GM23338 (cell line): ENCODE data around the gene TLR1. TPM values are rescaled to one million over a fixed set of nuclear protein-coding genes. Genes with fewer than 3 reads are reported as not detected.

Experiments
- ATAC-seq: fragments of 200-7000 bp; cut with Tn5 transposase; 3 replicates; pipeline ENCODE4 v1.9.1; 2020
- DNase-seq: peaks from one replicate; pipeline ENCODE4 v3.0.0-alpha.2; 2015; ENCODE audit warnings: low spot score
- H2AFZ ChIP-seq: fragments of 200-600 bp; sonication (generic); 2 replicates; pipeline ENCODE4 v1.8.0; 2016; ENCODE audit warnings: antibody characterized with exemption, mild to moderate bottlenecking, moderate library complexity
- H3F3A ChIP-seq: fragments of 200-600 bp; sonication (generic); replicated peaks from 2 replicates; pipeline ENCODE4 v1.8.0; 2017; ENCODE audit warnings: antibody characterized with exemption, mixed run types, low read depth
- H3K27ac ChIP-seq: fragments of 200-600 bp; sonication (generic); 2 replicates; pipeline ENCODE4 v1.6.1; 2016; ENCODE audit warnings: low read depth
- H3K27me3 ChIP-seq: fragments of 200-600 bp; sonication (generic); 2 replicates; pipeline ENCODE4 v1.8.0; 2016; ENCODE audit warnings: mild to moderate bottlenecking, mixed run types, moderate library complexity; ENCODE audit not compliant: insufficient read depth
- H3K36me3 ChIP-seq: fragments of 200-600 bp; sonication (generic); 2 replicates; pipeline ENCODE4 v1.8.0; 2016; ENCODE audit warnings: mild to moderate bottlenecking; ENCODE audit not compliant: insufficient read depth
- H3K4me1 ChIP-seq: fragments of 200-600 bp; sonication (generic); 2 replicates; pipeline ENCODE4 v1.8.0; 2016; ENCODE audit warnings: mild to moderate bottlenecking, moderate library complexity; ENCODE audit not compliant: insufficient read depth
- H3K4me2 ChIP-seq: fragments of 200-600 bp; sonication (generic); 2 replicates; pipeline ENCODE4 v1.7.1; 2017; ENCODE audit warnings: mixed run types
- H3K4me3 ChIP-seq: fragments of 200-600 bp; sonication (generic); 2 replicates; pipeline ENCODE4 v1.6.1; 2016; ENCODE audit warnings: mixed run types
- H3K79me2 ChIP-seq: fragments of 200-600 bp; sonication (generic); replicated peaks from 2 replicates; pipeline ENCODE4 v1.8.0; 2017; ENCODE audit warnings: mild to moderate bottlenecking; ENCODE audit not compliant: insufficient read depth
- H3K9me2 ChIP-seq: fragments of 200-600 bp; sonication (generic); 2 replicates; pipeline ENCODE4 v1.8.0; 2017; ENCODE audit not compliant: insufficient read depth
- H4K20me1 ChIP-seq: fragments of 200-600 bp; sonication (generic); replicated peaks from 2 replicates; pipeline ENCODE4 v1.8.0; 2017; ENCODE audit warnings: mild to moderate bottlenecking; ENCODE audit not compliant: insufficient read depth
- H3K27ac Mint-ChIP-seq: 2 replicates; pipeline ENCODE4 v1.8.0; 2020; ENCODE audit warnings: inconsistent platforms, mild to moderate bottlenecking, moderate library complexity, mixed read lengths
- H3K27me3 Mint-ChIP-seq: 3 replicates; pipeline ENCODE4 v1.8.0; 2022; ENCODE audit warnings: low read depth, mild to moderate bottlenecking, moderate library complexity, mixed read lengths, inconsistent platforms; ENCODE audit not compliant: insufficient read depth, poor library complexity
- H3K36me3 Mint-ChIP-seq: 3 replicates; pipeline ENCODE4 v1.8.0; 2021; ENCODE audit warnings: low read depth, mild to moderate bottlenecking, inconsistent platforms, moderate library complexity, mixed read lengths
- H3K4me1 Mint-ChIP-seq: 3 replicates; pipeline ENCODE4 v1.8.0; 2020; ENCODE audit warnings: mild to moderate bottlenecking, inconsistent platforms, mixed read lengths
- H3K4me3 Mint-ChIP-seq: 3 replicates; pipeline ENCODE4 v1.8.0; 2021; ENCODE audit warnings: moderate library complexity, mild to moderate bottlenecking, inconsistent platforms, mixed read lengths
- H3K9me3 Mint-ChIP-seq: 3 replicates; pipeline ENCODE4 v1.8.0; 2020; ENCODE audit warnings: moderate library complexity, mild to moderate bottlenecking, inconsistent platforms, mixed read lengths
- CTCF ChIP-seq, 2 experiments: fragments of 200-600 bp in 1 of 2; sonication (generic) in 1 of 2; conservative IDR thresholded peaks; 2 replicates each; pipeline versions ENCODE4 v1.5.1 to v1.6.1; 2016 to 2017; ENCODE audit warnings: antibody characterized with exemption in 2 of 2, low read depth in 2 of 2, mild to moderate bottlenecking in 2 of 2, moderate library complexity in 1 of 2
- ZNF462 ChIP-seq: fragments of 250-450 bp; sonication (Bioruptor Pico); IDR thresholded peaks from 2 replicates; pipeline ENCODE4 v1.5.0; 2020; ENCODE audit warnings: mild to moderate bottlenecking, moderate library complexity
- polyA plus RNA-seq: library from polyadenylated mRNA; unstranded; fragments of >200 nt; fragmentation: Nextera tagmentation; extraction: Ambion mirVana; gene quantifications from 2 replicates; pipeline ENCODE4 v1.2.1, GENCODE V29; 2016
- total RNA-seq: library from RNA; depleted of rRNA; stranded (reverse); fragments of >200 nt; shearing (Covaris generic); gene quantifications from 2 replicates; pipeline ENCODE4 v1.2.3, GENCODE V29; 2014

The TLR1 gene
- total and polyA plus RNA-seq, 2 experiments from 2014 or later, result 0.07 TPM; not detected in 1

GRCh38 chr4:38832624-38833528 is 28.3 kb upstream of the TLR1 start:
- no peaks in the 10 kb centered on the region for H3K27me3 ChIP-seq
- no peaks in the 10 kb centered on the region for H3K79me2 ChIP-seq
- Mint-ChIP-seq H3K4me1 (no peaks in the 10 kb centered on the region), H3K27ac (no peak overlapping the region), H3K4me3 (no peak overlapping the region), H3K9me3 (peaks cover 4% of the 10 kb centered on the region; the same call in 2 of the 3 replicates), H3K27me3 (no peaks in the 10 kb centered on the region), H3K36me3 (no peaks in the 10 kb centered on the region)
- TF ChIP-seq CTCF (conservative IDR thresholded peaks at IDR 0.05; ENCODE audit: low read depth in 2 of 2) (peak; percentile 45 to 48), ZNF462 (CRISPR knock-in tag) (no peak)
- peak; percentile 38 for DNase-seq
- H3K9me2 ChIP-seq, result no peaks in the 10 kb centered on the region
- no peak overlapping the region; the same call in 1 of the 2 replicates for H2AFZ ChIP-seq
- H3K4me1 ChIP-seq, result no peaks in the 10 kb centered on the region
- H3F3A ChIP-seq, result no peaks in the 10 kb centered on the region
- H3K4me3 ChIP-seq, result no peak overlapping the region
- no peaks in the 10 kb centered on the region for H4K20me1 ChIP-seq
- ATAC-seq, result peak; percentile 75
- no peak overlapping the region for H3K4me2 ChIP-seq
- no peaks in the 10 kb centered on the region for H3K36me3 ChIP-seq
- no peak overlapping the region for H3K27ac ChIP-seq
